Iris pigment epithelial cell (primary cell): ENCODE results near the gene FAM162B.
"Not testable (repeated sequence)": the region's sequence is repeated elsewhere in the genome, so short reads cannot be mapped to it uniquely, and the experiment has no call there.

ENCODE experiments used
- DNase-seq: peaks from one replicate; pipeline ENCODE4 v3.0.0-alpha.2; 2011; ENCODE audit warnings: low read depth

FAM162B gene

GRCh38 chr6:116726947-116727346, 38.6 kb downstream of the FAM162B start:
- DNase-seq = no peak

GRCh38 chr6:116714761-116715160, 50.8 kb downstream of the FAM162B start:
- peak; percentile 2 for DNase-seq

GRCh38 chr6:116714296-116714695, 51.2 kb downstream of the FAM162B start:
- DNase-seq = no peak

GRCh38 chr6:116705917-116706316, 59.6 kb downstream of the FAM162B start:
- DNase-seq = no peak

- DNase-seq = not testable (repeated sequence)
These were observed 61.6 kb downstream of the FAM162B start for GRCh38 chr6:116703888-116704287.
